Neural crest cell (in vitro differentiated cells): ENCODE results near the gene OCRL. TPM values are rescaled to one million over a fixed set of nuclear protein-coding genes. Genes with fewer than 3 reads are reported as not detected.

Experiments
- DNase-seq: peaks from one replicate; pipeline ENCODE4 v3.0.0; 2021; ENCODE audit warnings: low read depth, mixed read lengths, low spot score
- H3K27ac Mint-ChIP-seq: one replicate; pipeline ENCODE4 v1.8.0; 2021; ENCODE audit warnings: mild to moderate bottlenecking, mixed read lengths; ENCODE audit not compliant: unreplicated experiment
- H3K27me3 Mint-ChIP-seq: 2 replicates; pipeline ENCODE4 v1.8.0; 2021; ENCODE audit warnings: low read depth, mild to moderate bottlenecking, mixed read lengths
- H3K36me3 Mint-ChIP-seq: 2 replicates; pipeline ENCODE4 v1.8.0; 2021; ENCODE audit warnings: low read depth, mild to moderate bottlenecking, mixed read lengths
- H3K4me1 Mint-ChIP-seq: 2 replicates; pipeline ENCODE4 v1.8.0; 2021; ENCODE audit warnings: mixed read lengths
- H3K4me3 Mint-ChIP-seq: one replicate; pipeline ENCODE4 v1.8.0; 2021; ENCODE audit warnings: mild to moderate bottlenecking, mixed read lengths
- H3K9me3 Mint-ChIP-seq: 2 replicates; pipeline ENCODE4 v1.8.0; 2021; ENCODE audit warnings: mixed read lengths
- CTCF ChIP-seq: fragments of 200-600 bp; sonication (generic); conservative IDR thresholded peaks from 2 replicates; pipeline ENCODE4 v1.5.0; 2021; ENCODE audit warnings: antibody characterized with exemption, mild to moderate bottlenecking
- total RNA-seq: library from RNA; stranded (reverse); gene quantifications from 2 replicates; pipeline ENCODE4 v1.2.1, GENCODE V29; 2021

The OCRL gene
- total RNA-seq, 1 donor from 2014 or later = 41.6 TPM

GRCh38 chrX:129534816-129535578 lies 5.1 kb upstream of the OCRL start:
- no peak for TF ChIP-seq CTCF
- Mint-ChIP-seq H3K36me3 (no peaks in the 10 kb centered on the region), H3K4me1 (peaks cover 8% of the 10 kb centered on the region), H3K27me3 (peaks cover 9% of the 10 kb centered on the region), H3K9me3 (no peaks in the 10 kb centered on the region), H3K4me3 (no peak overlapping the region), H3K27ac (no peak overlapping the region)
- no peak for DNase-seq

- DNase-seq = no peak
- Mint-ChIP-seq H3K27ac (no peak overlapping the region), H3K36me3 (no peaks in the 10 kb centered on the region), H3K4me1 (peaks cover 19% of the 10 kb centered on the region), H3K9me3 (no peaks in the 10 kb centered on the region), H3K27me3 (no peaks in the 10 kb centered on the region), H3K4me3 (peak overlapping the region; percentile 68)
- TF ChIP-seq CTCF = no peak
Observed at GRCh38 chrX:129540722-129541184, 694 bp downstream of the OCRL start.

GRCh38 chrX:129544780-129545179 lies 4.7 kb downstream of the OCRL start:
- Mint-ChIP-seq H3K4me1 (peaks cover 14% of the 10 kb centered on the region), H3K36me3 (no peaks in the 10 kb centered on the region), H3K27ac (no peak overlapping the region), H3K27me3 (no peaks in the 10 kb centered on the region), H3K9me3 (no peaks in the 10 kb centered on the region), H3K4me3 (no peak overlapping the region)
- DNase-seq = no peak
- TF ChIP-seq CTCF = no peak

- no peak for DNase-seq
- Mint-ChIP-seq H3K36me3 (no peaks in the 10 kb centered on the region), H3K4me1 (peaks cover 11% of the 10 kb centered on the region), H3K4me3 (no peak overlapping the region), H3K9me3 (no peaks in the 10 kb centered on the region), H3K27ac (no peak overlapping the region), H3K27me3 (no peaks in the 10 kb centered on the region)
- no peak for TF ChIP-seq CTCF
Observed at GRCh38 chrX:129545408-129545807, 5.3 kb downstream of the OCRL start.

GRCh38 chrX:129549124-129549523 lies 9.1 kb downstream of the OCRL start:
- no peak for DNase-seq
- Mint-ChIP-seq H3K36me3 (peaks cover 7% of the 10 kb centered on the region), H3K4me1 (no peaks in the 10 kb centered on the region), H3K27me3 (no peaks in the 10 kb centered on the region), H3K27ac (no peak overlapping the region), H3K4me3 (no peak overlapping the region), H3K9me3 (no peaks in the 10 kb centered on the region)
- no peak for TF ChIP-seq CTCF
